IPS-18a (cell line): ENCODE results near the gene NOD1.

Source experiments
- H3K27ac ChIP-seq: one replicate; pipeline ENCODE4 v1.5.1; 2013; ENCODE audit warnings: low read length
- H3K27me3 ChIP-seq: one replicate; pipeline ENCODE4 v1.6.1; 2013; ENCODE audit warnings: mild to moderate bottlenecking, low read length; ENCODE audit not compliant: control insufficient read depth, insufficient read depth
- H3K36me3 ChIP-seq: one replicate; pipeline ENCODE4 v1.6.1; 2013; ENCODE audit warnings: low read depth, low read length; ENCODE audit not compliant: control insufficient read depth
- H3K4me1 ChIP-seq: one replicate; pipeline ENCODE4 v1.6.1; 2013; ENCODE audit warnings: low read depth, low read length; ENCODE audit not compliant: control insufficient read depth
- H3K4me3 ChIP-seq: one replicate; pipeline ENCODE4 v1.5.1; 2013; ENCODE audit warnings: low read length
- H3K9ac ChIP-seq: one replicate; pipeline ENCODE4 v1.6.1; 2013; ENCODE audit warnings: mild to moderate bottlenecking, low read length, moderate library complexity
- H3K9me3 ChIP-seq: one replicate; pipeline ENCODE4 v1.6.1; 2013; ENCODE audit warnings: low read depth, low read length; ENCODE audit not compliant: control insufficient read depth

The NOD1 gene

DNA sequence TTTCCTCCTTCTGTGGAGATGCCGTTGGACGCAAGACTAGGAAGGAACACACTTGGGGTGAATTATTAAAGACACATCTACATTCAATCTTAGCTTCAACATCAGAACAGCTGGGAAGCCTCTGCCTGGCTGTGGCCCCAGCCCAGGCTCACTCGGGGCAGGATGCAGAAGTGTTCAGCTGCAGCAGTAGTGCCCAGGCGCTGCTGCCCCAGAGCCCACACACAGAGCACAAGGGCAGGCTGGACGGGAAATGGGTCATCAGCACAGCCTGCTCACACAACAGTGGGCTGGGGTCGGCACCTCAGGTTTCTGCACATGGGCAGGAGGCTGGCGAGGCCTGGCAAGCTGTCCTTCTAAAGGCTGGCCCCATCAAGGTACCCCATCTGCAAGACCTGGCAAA is 42.5 kb downstream of the NOD1 start:
- Histone ChIP-seq H3K36me3 (no peaks in the 10 kb centered on the region), H3K4me3 (no peak overlapping the region), H3K27ac (no peak overlapping the region), H3K4me1 (peaks cover 15% of the 10 kb centered on the region), H3K9ac (no peak overlapping the region), H3K9me3 (no peaks in the 10 kb centered on the region), H3K27me3 (no peaks in the 10 kb centered on the region)

DNA sequence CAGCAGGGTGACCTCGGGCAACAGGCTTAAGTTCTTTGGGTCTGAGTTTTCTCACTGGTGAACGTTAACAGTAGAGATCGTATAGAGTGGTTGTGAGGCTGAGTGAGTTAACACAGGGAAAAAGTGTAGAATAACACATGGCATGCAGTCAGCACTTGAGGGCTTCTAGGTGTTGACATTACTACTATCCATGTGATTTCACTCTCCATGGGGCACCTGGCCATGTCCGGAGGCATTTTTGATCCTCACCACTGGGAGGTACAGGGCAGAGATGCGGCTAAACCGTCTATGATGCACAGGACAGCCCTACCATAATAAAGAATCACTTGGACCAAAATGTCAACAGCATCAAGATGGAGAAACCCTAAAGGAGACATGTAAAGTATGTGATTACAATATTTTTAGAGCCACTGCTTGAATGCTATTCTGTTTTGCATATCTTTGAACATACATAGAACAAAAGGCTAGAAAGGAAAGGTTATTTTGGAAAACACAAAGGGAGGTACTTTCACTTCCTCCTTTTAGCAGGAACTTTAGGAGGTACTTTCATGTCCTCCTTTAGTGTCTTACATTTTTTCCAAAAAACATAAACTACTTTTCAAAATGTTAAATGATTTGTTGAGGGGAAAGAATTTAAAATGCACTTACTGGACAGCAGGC is 44.3 kb downstream of the NOD1 start:
- no peak overlapping the region for H3K4me3 ChIP-seq
- H3K36me3 ChIP-seq: no peaks in the 10 kb centered on the region
- no peak overlapping the region for H3K9ac ChIP-seq
- no peak overlapping the region for H3K27ac ChIP-seq
- H3K4me1 ChIP-seq: peaks cover 15% of the 10 kb centered on the region
- no peaks in the 10 kb centered on the region for H3K27me3 ChIP-seq
- no peaks in the 10 kb centered on the region for H3K9me3 ChIP-seq

DNA sequence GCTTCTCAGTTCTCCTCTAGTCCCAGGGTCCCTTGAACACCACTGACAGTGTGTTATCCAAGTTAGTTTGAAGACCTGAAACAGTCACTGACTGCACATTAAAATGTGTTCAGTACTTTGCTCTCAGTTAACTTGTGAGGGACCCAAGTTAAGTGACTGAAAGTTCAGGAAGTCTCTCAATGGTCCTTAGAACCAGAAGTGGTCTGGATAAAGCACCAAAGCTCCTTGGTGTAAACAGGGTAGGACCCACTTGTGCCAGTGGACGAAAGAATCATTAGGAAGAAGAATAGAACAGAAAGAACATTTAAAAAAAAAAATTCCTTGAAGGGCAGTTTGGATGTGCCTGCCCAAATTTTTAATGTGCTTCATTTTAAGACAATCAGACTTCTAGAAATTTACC is 45.1 kb downstream of the NOD1 start:
- no peaks in the 10 kb centered on the region for H3K9me3 ChIP-seq
- H3K4me1 ChIP-seq: peaks cover 15% of the 10 kb centered on the region
- H3K9ac ChIP-seq: no peak overlapping the region
- H3K27ac ChIP-seq: no peak overlapping the region
- H3K4me3 ChIP-seq: no peak overlapping the region
- no peaks in the 10 kb centered on the region for H3K36me3 ChIP-seq
- H3K27me3 ChIP-seq: no peaks in the 10 kb centered on the region

DNA sequence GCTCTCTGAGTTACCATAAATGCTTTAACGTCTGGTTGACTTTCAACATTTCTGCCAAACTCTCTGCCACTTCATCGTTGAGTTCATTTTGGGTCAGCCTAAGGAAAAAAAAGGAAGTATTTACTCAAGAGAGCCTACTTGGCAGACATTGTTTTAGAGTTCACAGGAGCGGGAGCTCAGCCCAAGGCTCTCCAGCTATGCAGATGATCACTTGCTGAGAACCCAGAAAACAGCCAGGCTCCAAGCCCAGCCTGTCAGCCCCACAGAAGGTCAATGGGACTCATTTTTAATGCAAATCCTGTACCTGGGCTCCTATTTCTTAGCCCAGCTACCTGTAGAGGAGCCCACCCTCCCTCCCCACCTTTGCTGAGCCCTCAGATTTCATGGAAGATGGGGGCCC is 45.5 kb downstream of the NOD1 start:
- peak overlapping the region; percentile 6 for H3K4me3 ChIP-seq
- H3K9me3 ChIP-seq: no peaks in the 10 kb centered on the region
- H3K9ac ChIP-seq: no peak overlapping the region
- peaks cover 15% of the 10 kb centered on the region for H3K4me1 ChIP-seq
- H3K27ac ChIP-seq: no peak overlapping the region
- H3K27me3 ChIP-seq: no peaks in the 10 kb centered on the region
- no peaks in the 10 kb centered on the region for H3K36me3 ChIP-seq

DNA sequence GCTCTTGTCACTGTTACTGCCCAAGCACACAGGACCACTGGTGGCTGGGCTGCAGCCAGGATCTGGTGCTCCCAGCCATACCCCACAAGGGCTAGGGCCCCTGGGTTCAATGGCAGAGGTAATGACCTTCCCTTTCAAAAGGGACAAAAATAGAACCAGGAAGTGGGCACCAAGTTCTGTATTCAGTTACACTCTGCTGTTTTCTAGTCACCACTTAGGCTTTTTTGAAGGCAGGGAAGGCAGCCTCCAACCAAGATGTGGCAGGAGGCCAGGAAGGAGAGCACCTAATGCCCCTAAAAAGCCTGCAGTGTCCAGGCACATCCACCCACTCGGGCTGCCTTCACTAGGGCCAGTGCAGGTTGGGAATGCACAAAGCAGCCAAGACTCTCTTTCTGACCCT is 47.8 kb downstream of the NOD1 start:
- H3K4me1 ChIP-seq: peaks cover 15% of the 10 kb centered on the region
- H3K9me3 ChIP-seq: no peaks in the 10 kb centered on the region
- H3K9ac ChIP-seq: no peak overlapping the region
- H3K27ac ChIP-seq: no peak overlapping the region
- H3K4me3 ChIP-seq: no peak overlapping the region
- H3K36me3 ChIP-seq: no peaks in the 10 kb centered on the region
- H3K27me3 ChIP-seq: no peaks in the 10 kb centered on the region

DNA sequence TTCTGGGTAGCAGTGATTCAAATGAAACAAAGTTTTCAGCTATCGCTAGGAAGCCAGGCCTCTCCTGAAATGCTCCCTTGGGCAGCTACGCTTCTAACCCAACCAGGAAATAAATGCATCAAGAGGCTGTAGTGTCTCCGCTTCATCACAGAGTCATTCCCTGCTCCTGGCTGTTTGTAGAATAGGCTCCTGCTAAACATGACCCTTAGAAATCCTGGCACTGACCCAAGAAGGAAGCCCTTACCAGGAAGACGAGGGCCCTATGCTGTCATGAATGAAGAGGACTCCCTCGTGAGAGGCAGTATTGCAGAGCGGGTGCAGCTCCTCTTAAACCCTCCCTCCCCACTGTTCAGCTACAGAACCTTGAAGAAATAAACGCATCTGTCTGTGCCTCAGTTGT is 48.3 kb downstream of the NOD1 start:
- Histone ChIP-seq H3K9me3 (no peaks in the 10 kb centered on the region), H3K9ac (no peak overlapping the region), H3K36me3 (no peaks in the 10 kb centered on the region), H3K27ac (no peak overlapping the region), H3K4me1 (peaks cover 15% of the 10 kb centered on the region), H3K27me3 (no peaks in the 10 kb centered on the region), H3K4me3 (no peak overlapping the region)

DNA sequence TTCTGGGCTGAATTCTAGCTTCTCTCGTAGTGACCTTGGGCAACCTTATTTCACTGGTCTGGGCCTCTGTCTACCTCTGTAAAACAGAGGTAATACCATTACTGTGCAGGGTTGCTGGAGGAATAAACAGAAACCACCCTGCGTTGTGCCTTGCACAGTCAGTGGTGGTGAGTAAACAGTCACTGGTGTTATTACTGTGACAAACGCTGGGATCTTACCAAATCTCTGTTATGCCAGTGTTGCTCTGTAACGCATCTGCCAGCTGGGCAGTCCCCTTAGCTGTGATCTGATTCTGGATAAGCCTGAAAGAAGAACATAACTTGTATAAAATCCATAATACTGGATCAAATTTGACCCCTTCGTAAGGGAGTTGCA is 49.4 kb downstream of the NOD1 start:
- Histone ChIP-seq H3K4me3 (no peak overlapping the region), H3K36me3 (no peaks in the 10 kb centered on the region), H3K9me3 (no peaks in the 10 kb centered on the region), H3K27me3 (no peaks in the 10 kb centered on the region), H3K27ac (no peak overlapping the region), H3K9ac (no peak overlapping the region), H3K4me1 (peaks cover 15% of the 10 kb centered on the region)

DNA sequence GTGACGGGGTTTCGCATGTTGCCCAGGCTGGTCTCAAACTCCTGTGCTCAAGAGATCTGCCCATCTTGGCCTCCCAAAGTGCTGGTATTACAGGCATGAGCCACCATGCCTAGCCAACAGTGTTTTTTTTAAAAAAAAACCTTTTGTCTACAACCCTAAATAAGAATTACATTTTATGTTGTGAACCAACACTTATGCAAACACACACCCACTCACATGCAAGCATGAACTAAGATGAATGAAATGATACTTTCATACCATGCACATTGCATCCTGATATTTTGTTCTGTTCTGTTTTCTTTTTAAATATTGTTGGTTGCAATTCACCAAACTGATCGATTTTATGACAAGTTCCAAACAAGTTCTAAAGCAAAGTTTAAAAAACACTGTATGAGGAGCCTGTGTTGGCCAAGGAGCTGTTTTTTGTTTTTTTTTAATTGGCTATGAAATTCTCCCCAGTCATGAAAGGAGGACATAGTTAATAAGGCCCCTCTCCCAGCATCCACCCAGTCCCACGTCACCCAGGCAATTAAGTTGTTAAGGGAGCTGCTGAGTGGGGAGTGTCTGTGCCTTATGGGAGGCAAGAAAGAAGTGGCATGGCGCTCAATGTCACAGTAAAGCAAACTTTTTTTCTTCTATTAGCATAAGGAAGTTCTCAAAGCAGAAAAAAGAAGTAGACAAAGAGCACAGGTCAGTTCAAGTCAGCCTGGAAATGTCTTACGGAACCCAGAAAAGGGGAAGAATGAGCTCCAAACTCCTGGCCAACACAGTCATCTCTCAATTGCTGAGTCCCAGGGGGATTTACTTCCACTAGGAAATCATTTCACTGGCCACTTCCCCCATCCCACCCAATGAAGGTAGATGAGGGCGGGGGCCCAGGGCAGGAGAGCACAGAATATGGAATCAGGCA is 50.1 kb downstream of the NOD1 start:
- H3K36me3 ChIP-seq: no peaks in the 10 kb centered on the region
- no peak overlapping the region for H3K27ac ChIP-seq

DNA sequence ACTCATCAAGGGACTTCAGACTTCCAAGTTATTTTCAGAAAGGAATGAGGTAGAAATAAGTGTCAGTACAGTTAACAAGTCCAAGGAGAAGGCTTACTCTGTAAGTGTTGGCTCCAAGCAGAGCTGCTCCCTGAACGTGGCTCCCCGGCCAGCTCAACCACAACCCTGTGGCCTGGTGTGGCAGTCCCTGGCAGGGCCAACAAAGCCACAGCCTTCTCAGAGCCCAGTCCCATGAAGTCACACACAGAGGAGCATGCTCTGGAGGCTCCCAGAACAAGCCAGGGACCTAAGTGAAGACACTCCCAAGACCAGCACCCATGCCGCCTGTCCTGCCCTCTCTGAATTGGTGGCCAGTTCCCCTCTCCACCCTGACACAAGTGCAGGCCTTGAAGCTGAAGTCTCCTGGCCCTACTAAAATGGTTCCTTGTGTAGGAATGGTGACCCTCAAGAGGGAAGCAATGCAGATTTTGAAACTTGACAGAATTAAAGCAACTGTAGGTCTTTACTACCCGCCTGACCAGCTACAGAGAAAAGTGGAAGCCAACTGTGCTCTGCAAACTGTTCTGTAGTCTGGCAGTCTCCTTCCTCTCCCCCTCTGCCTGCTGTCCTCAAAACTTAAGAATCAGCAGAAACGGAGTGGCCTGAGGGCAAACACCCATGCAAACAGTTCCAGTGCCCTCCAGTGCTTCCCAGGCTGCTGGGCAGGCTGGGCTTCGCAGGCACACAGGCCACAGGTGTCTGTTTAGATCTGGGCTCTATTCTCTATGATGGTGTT is 51.1 kb downstream of the NOD1 start:
- Histone ChIP-seq H3K36me3 (no peaks in the 10 kb centered on the region), H3K4me1 (peaks cover 1% of the 10 kb centered on the region), H3K27ac (no peak overlapping the region), H3K4me3 (no peak overlapping the region), H3K9me3 (no peaks in the 10 kb centered on the region), H3K27me3 (no peaks in the 10 kb centered on the region), H3K9ac (no peak overlapping the region)

More for the DNA sequence above, 50.1 kb downstream of the NOD1 start:
- H3K4me3 ChIP-seq: no peak overlapping the region
- H3K4me1 ChIP-seq: peaks cover 9% of the 10 kb centered on the region
- no peaks in the 10 kb centered on the region for H3K27me3 ChIP-seq
- no peaks in the 10 kb centered on the region for H3K9me3 ChIP-seq
- no peak overlapping the region for H3K9ac ChIP-seq

DNA sequence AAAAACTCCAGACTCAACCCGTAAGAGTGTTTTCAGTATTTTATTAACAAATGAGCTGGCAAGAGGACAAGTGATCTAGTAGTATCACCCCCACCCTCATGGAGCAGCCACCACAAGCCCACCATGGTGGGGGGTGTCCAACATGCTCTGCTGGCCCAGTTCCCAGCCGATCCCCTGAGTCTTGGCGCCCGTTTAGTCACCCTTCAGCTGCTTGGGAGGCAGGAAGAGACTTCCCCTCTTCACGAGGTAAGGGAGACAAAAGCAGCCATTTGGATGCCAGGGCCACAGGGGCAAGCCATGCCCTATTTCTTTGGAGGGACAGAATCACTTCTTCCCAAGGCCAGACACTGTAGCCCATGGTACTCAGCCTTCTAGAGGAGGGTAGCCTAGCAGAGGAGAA is 54.1 kb downstream of the NOD1 start:
- H3K27ac ChIP-seq: no peak overlapping the region
- H3K27me3 ChIP-seq: no peaks in the 10 kb centered on the region
- H3K9ac ChIP-seq: no peak overlapping the region
- H3K9me3 ChIP-seq: no peaks in the 10 kb centered on the region
- no peaks in the 10 kb centered on the region for H3K36me3 ChIP-seq
- no peak overlapping the region for H3K4me3 ChIP-seq
- peaks cover 4% of the 10 kb centered on the region for H3K4me1 ChIP-seq

DNA sequence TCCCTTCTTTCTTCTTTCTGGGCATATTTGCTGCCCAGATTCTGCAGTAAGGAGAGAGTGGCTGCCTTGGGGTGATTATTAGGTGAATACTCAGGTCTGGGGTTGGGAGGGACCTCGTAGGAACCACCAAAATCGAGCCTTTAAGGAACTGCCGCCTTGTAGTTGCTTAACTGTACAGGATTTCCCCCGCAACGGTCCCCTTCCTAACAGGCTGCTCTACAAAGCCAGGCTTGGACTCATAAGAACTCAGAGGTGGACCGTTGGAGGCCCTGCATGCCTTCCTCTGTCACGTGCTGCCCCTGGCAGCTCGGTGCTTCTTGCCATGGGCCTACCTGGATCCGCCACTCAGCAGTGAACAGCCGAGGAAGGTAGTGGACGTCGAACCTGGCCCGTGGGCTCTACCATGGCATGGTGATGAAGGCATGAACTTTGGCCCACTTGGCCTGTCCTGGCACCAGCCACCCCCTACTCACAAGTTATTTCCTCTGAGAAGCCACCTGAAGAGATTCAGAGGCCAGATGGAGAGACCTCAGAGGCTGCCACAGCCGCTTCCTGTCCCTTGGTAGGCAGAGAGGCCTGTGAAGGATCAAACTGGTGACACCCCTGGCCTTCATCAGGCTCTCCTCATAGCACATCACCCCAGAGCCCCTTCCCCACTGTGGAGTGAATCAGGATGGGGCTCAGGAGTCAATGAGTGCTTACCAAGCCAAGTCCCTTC is 54.6 kb downstream of the NOD1 start:
- no peak overlapping the region for H3K4me3 ChIP-seq
- no peak overlapping the region for H3K9ac ChIP-seq
- H3K27me3 ChIP-seq: no peaks in the 10 kb centered on the region
- no peaks in the 10 kb centered on the region for H3K36me3 ChIP-seq
- no peaks in the 10 kb centered on the region for H3K9me3 ChIP-seq
- peaks cover 4% of the 10 kb centered on the region for H3K4me1 ChIP-seq
- no peak overlapping the region for H3K27ac ChIP-seq
